Ovary (tissue), 3 donors: ENCODE results near the gene HEATR5A.

Experiments
- CTCF ChIP-seq, 3 donors: fragments of 450-650 bp in 2 of 3; fragments of 200-600 bp in 1 of 3; IDR thresholded peaks; one replicate each; pipeline versions ENCODE4 v1.5.1 to v1.8.0; 2016 to 2022; ENCODE audit warnings: antibody characterized with exemption in 3 of 3, mild to moderate bottlenecking in 1 of 3
- EP300 ChIP-seq: sonication (generic); formaldehyde crosslinking; IDR thresholded peaks from one replicate; pipeline ENCODE4 v1.6.1; 2017; ENCODE audit warnings: antibody characterized with exemption
- POLR2A ChIP-seq: fragments of 450-650 bp; IDR thresholded peaks from one replicate; pipeline ENCODE4 v1.6.1; 2017; ENCODE audit warnings: antibody characterized with exemption, mild to moderate bottlenecking, moderate library complexity
- donor health status: DM: no; HTN: no; CAD: no.

- TF ChIP-seq EP300: no peak
- no peak for TF ChIP-seq CTCF (IDR thresholded peaks at IDR 0.05)
- TF ChIP-seq POLR2A: no peak
These were observed 21.9 kb upstream of the HEATR5A start for GRCh38 chr14:31442284-31442683.
